Calu3 (cell line): ENCODE data around the gene AGBL3. TPM values are rescaled to one million over a fixed set of nuclear protein-coding genes. Genes with fewer than 3 reads are reported as not detected.
A peak's percentile ranks its signal among the peaks of the same experiment; 100 is the strongest.

Source experiments
- BruUV-seq: library from RNA; stranded (reverse); fragments of 400-500 nt; replicated peaks from 2 replicates; lab custom pipeline; 2021; lab: Mats Ljungman, UMichigan
- CTCF ChIA-PET: fragments of 300-600 bp; sonication (Branson Sonifier 250); formaldehyde crosslinking; loops from one replicate; lab custom pipeline; 2022; ENCODE audit warnings: antibody characterized with exemption; lab: Charles Lee
- DNase-seq: peaks from one replicate; pipeline ENCODE4 v3.0.0; 2022
- H3K27ac Mint-ChIP-seq: one replicate; pipeline ENCODE4 v1.8.0; 2022; ENCODE audit warnings: mixed read lengths; ENCODE audit not compliant: unreplicated experiment
- H3K27me3 Mint-ChIP-seq: one replicate; pipeline ENCODE4 v1.8.0; 2022; ENCODE audit warnings: mixed read lengths; ENCODE audit not compliant: unreplicated experiment
- H3K36me3 Mint-ChIP-seq: one replicate; pipeline ENCODE4 v1.8.0; 2022; ENCODE audit warnings: mild to moderate bottlenecking, moderate library complexity, mixed read lengths; ENCODE audit not compliant: insufficient read depth, unreplicated experiment
- H3K4me1 Mint-ChIP-seq: one replicate; pipeline ENCODE4 v1.8.0; 2022; ENCODE audit warnings: mild to moderate bottlenecking, low read depth, mixed read lengths; ENCODE audit not compliant: unreplicated experiment
- H3K4me3 Mint-ChIP-seq: one replicate; pipeline ENCODE4 v1.8.0; 2022; ENCODE audit warnings: mild to moderate bottlenecking, low read depth, moderate library complexity, mixed read lengths; ENCODE audit not compliant: unreplicated experiment
- H3K9me3 Mint-ChIP-seq: one replicate; pipeline ENCODE4 v1.8.0; 2022; ENCODE audit warnings: low read depth, mixed read lengths; ENCODE audit not compliant: unreplicated experiment
- CTCF ChIP-seq: fragments of 200-600 bp; IDR thresholded peaks from one replicate; pipeline ENCODE4 v1.8.0; 2022; ENCODE audit warnings: antibody characterized with exemption; ENCODE audit not compliant: unreplicated experiment
- intact Hi-C: fragments of 100-400 bp; cut with micrococcal nuclease; formaldehyde crosslinking; loops from one replicate; pipeline ENCODE4 v1.10.0; 2022; ENCODE audit not compliant: unreplicated experiment
- total RNA-seq: library from RNA; stranded (reverse); gene quantifications from 2 replicates; pipeline ENCODE4 v1.2.3, GENCODE V29; 2022

The AGBL3 gene
- total RNA-seq, 1 experiment from 2014 or later, result 6.3 TPM

GRCh38 chr7:134954197-134955082 lies 31.9 kb upstream of the AGBL3 start:
- H3K4me3 Mint-ChIP-seq, result no peak overlapping the region
- H3K36me3 Mint-ChIP-seq, result no peaks in the 10 kb centered on the region
- H3K27ac Mint-ChIP-seq, result no peak overlapping the region
- no TSS peak for BruUV-seq
- no peaks in the 10 kb centered on the region for H3K4me1 Mint-ChIP-seq
- TF ChIP-seq CTCF, result peak; percentile 29
- no peaks in the 10 kb centered on the region for H3K27me3 Mint-ChIP-seq
- CTCF ChIA-PET, result interaction anchor here (1.0 kb wide), 2 partner anchors 268 to 321 kb away, joined by 3 to 4 read pairs; no protein-coding TSS in a partner anchor
- no peaks in the 10 kb centered on the region for H3K9me3 Mint-ChIP-seq
- no peak for DNase-seq
- intact Hi-C loops, result loop anchor here (1.0 to 5.0 kb wide), 2 partner anchors 321 to 432 kb away; no protein-coding TSS in a partner anchor

GRCh38 chr7:134957005-134957404 lies 29.3 kb upstream of the AGBL3 start:
- no peak for DNase-seq
- CTCF ChIA-PET, result no interaction called here
- TF ChIP-seq CTCF, result no peak
- intact Hi-C loops, result no loop called here
- Mint-ChIP-seq H3K27me3 (no peaks in the 10 kb centered on the region), H3K4me3 (no peak overlapping the region), H3K36me3 (no peaks in the 10 kb centered on the region), H3K9me3 (no peaks in the 10 kb centered on the region), H3K27ac (no peak overlapping the region), H3K4me1 (no peaks in the 10 kb centered on the region)
- BruUV-seq, result no TSS peak

GRCh38 chr7:134959810-134960209 lies 26.5 kb upstream of the AGBL3 start:
- no peaks in the 10 kb centered on the region for H3K27me3 Mint-ChIP-seq
- CTCF ChIA-PET, result no interaction called here
- H3K36me3 Mint-ChIP-seq, result no peaks in the 10 kb centered on the region
- no peak overlapping the region for H3K27ac Mint-ChIP-seq
- no TSS peak for BruUV-seq
- H3K4me3 Mint-ChIP-seq, result no peak overlapping the region
- no peak for TF ChIP-seq CTCF
- intact Hi-C loops, result no loop called here
- no peaks in the 10 kb centered on the region for H3K9me3 Mint-ChIP-seq
- DNase-seq, result no peak
- H3K4me1 Mint-ChIP-seq, result no peaks in the 10 kb centered on the region

- no peak for DNase-seq
- Mint-ChIP-seq H3K36me3 (no peaks in the 10 kb centered on the region), H3K27ac (no peak overlapping the region), H3K27me3 (no peaks in the 10 kb centered on the region), H3K4me1 (no peaks in the 10 kb centered on the region), H3K9me3 (no peaks in the 10 kb centered on the region), H3K4me3 (no peak overlapping the region)
- intact Hi-C loops, result no loop called here
- CTCF ChIA-PET, result no interaction called here
- TF ChIP-seq CTCF, result no peak
- no TSS peak for BruUV-seq
Measured at GRCh38 chr7:134962270-134962780, 24.0 kb upstream of the AGBL3 start.
